H1 (cell line): Measurements from ENCODE around the gene KISS1R. TPM values are rescaled to one million over a fixed set of nuclear protein-coding genes. Genes with fewer than 3 reads are reported as not detected.

ENCODE experiments used
- CHD1 ChIP-seq: IDR thresholded peaks from 2 replicates; pipeline ENCODE4 v1.6.1; 2012; ENCODE audit warnings: low read depth, low read length, improper control_type of control experiment
- CHD2 ChIP-seq: IDR thresholded peaks from 2 replicates; pipeline ENCODE4 v1.6.1; 2012; ENCODE audit warnings: low read length, improper control_type of control experiment
- CREB1 ChIP-seq: IDR thresholded peaks from 2 replicates; pipeline ENCODE4 v1.6.1; 2012; ENCODE audit warnings: inconsistent platforms
- EGR1 ChIP-seq: IDR thresholded peaks from 2 replicates; pipeline ENCODE4 v1.6.1; 2011; ENCODE audit warnings: low read depth, low read length, borderline replicate concordance
- EZH2 ChIP-seq: fragments of 200-600 bp; sonication (generic); IDR thresholded peaks from 2 replicates; pipeline ENCODE4 v1.7.1; 2012; ENCODE audit warnings: low read depth, mild to moderate bottlenecking, moderate library complexity, low read length, inconsistent platforms; ENCODE audit not compliant: severe bottlenecking
- FOSL1 ChIP-seq: IDR thresholded peaks from 2 replicates; pipeline ENCODE4 v1.6.1; 2011; ENCODE audit warnings: mild to moderate bottlenecking, low read depth, low read length, moderate library complexity; ENCODE audit not compliant: insufficient read depth
- GABPA ChIP-seq: IDR thresholded peaks from 2 replicates; pipeline ENCODE4 v1.6.1; 2011; ENCODE audit warnings: mild to moderate bottlenecking, low read length, moderate library complexity, borderline replicate concordance; ENCODE audit not compliant: insufficient read depth
- HDAC2 ChIP-seq, 2 experiments: fragments of 300-600 bp in 1 of 2; sonication (generic) in 1 of 2; IDR thresholded peaks; 2 replicates each; pipeline ENCODE4 v1.6.1; 2011 to 2012; ENCODE audit warnings: low read depth in 2 of 2, low read length in 2 of 2, mild to moderate bottlenecking in 2 of 2, moderate library complexity in 2 of 2, borderline replicate concordance in 1 of 2, inconsistent platforms in 1 of 2
- RFX5 ChIP-seq: IDR thresholded peaks from 2 replicates; pipeline ENCODE4 v1.6.1; 2011; ENCODE audit warnings: low read depth, low read length, improper control_type of control experiment, borderline replicate concordance
- RNF2 ChIP-seq: fragments of 200-900, 300-1000 bp; sonication (generic); IDR thresholded peaks from 2 replicates; pipeline ENCODE4 v1.7.1; 2016; ENCODE audit warnings: borderline replicate concordance, low read depth, mild to moderate bottlenecking, antibody characterized with exemption, low read length; ENCODE audit not compliant: poor library complexity, severe bottlenecking; ENCODE audit errors: missing control alignments
- SIN3A ChIP-seq, 2 experiments: IDR thresholded peaks in 1 of 2; conservative IDR thresholded peaks in 1 of 2; 2 replicates each; pipeline ENCODE4 v1.6.1; 2011 to 2012; ENCODE audit warnings: low read length in 2 of 2, improper control_type of control experiment in 1 of 2, low read depth in 1 of 2, mild to moderate bottlenecking in 1 of 2
- SIRT6 ChIP-seq: IDR thresholded peaks from one replicate; pipeline ENCODE4 v1.7.1; 2012; ENCODE audit warnings: low read length, inconsistent platforms
- SP4 ChIP-seq: IDR thresholded peaks from 2 replicates; pipeline ENCODE4 v1.6.1; 2012; ENCODE audit warnings: low read length, inconsistent platforms
- TBP ChIP-seq: IDR thresholded peaks from 2 replicates; pipeline ENCODE4 v1.6.1; 2011; ENCODE audit warnings: low read depth, low read length, improper control_type of control experiment
- TEAD4 ChIP-seq: IDR thresholded peaks from 2 replicates; pipeline ENCODE4 v1.6.1; 2012; ENCODE audit warnings: low read depth, low read length, inconsistent platforms, mixed read lengths
- ZNF274 ChIP-seq: IDR thresholded peaks from 2 replicates; pipeline ENCODE4 v1.7.0; 2012; ENCODE audit warnings: low read length, borderline replicate concordance; ENCODE audit errors: extremely low read depth
- polyA plus RNA-seq, 7 experiments: library from polyadenylated mRNA; depleted of rRNA in 3 of 7; stranded (reverse) in 5 of 7; unstranded in 2 of 7; fragments of >200 nt in 5 of 7; fragments of 200-250 nt in 2 of 7; gene quantifications; 1 replicate in 5 of 7; 2 replicates in 1 of 7; 4 replicates in 1 of 7; pipeline versions ENCODE4 v1.2.1 to v1.2.3, GENCODE V29; 2011 to 2013; ENCODE audit warnings: missing spikeins in 2 of 7, mixed read lengths in 2 of 7
- total RNA-seq: library from RNA; stranded (reverse); fragmentation: NEBNext Ultra II Directional; extraction: Animal tissue kit (Norgen Biotek cat#: 25700); gene quantifications from 2 replicates; pipeline ENCODE4 v1.2.1, GENCODE V29; 2021
- TF ChIP-seq, protein P1 (sequence below): IDR thresholded peaks from 2 replicates; pipeline ENCODE4 v1.6.1; 2011; ENCODE audit warnings: low read depth, mild to moderate bottlenecking, low read length; ENCODE audit not compliant: insufficient read depth
- TF ChIP-seq, protein P2 (sequence below): IDR thresholded peaks from 2 replicates; pipeline ENCODE4 v1.6.1; 2011; ENCODE audit warnings: low read length, improper control_type of control experiment
- TF ChIP-seq, protein P3 (sequence below): IDR thresholded peaks from 2 replicates; pipeline ENCODE4 v1.6.1; 2012; ENCODE audit warnings: inconsistent platforms

The KISS1R gene
- total and polyA plus RNA-seq, 2 of the 8 experiments (the other 6 are each of a cell fraction or from before 2014, with no cell fraction given): 2.3 to 2.7 TPM

DNA sequence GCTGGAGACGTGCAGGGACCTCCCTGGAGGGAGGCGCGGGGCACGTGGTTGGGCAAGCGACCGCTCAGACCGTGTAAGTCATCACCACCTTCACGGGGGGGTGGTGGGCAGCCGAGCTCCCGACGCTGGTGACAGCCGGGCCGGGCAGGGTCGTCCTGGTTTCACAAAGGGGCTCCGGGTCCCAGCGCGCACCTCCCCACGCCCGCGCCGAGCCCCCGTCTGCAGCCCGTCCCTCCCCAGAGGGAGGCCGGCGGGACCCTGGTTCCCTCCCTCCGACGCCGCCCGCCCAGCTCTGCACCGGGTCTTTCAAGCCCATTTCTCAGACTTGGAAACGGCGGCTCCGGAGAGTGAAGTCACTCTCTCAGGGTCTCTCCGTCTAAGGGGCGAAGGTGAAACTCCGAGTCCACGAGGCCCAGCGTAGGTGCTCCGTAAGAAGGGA, 8.0 kb downstream of the KISS1R start (continued):
- TF ChIP-seq SP4: no peak
- no peak for TF ChIP-seq CHD1
- TF ChIP-seq SIN3A (conservative IDR thresholded peaks at IDR 0.05 in 1 of 2, IDR thresholded peaks at IDR 0.05 in 1 of 2; ENCODE audit: low read depth in 1 of 2, low read length in 2 of 2): 0 out of 4 replicates have a peak, but pooled peaks have one; percentile 22 to 34
- no peak for TF ChIP-seq EZH2
- TF ChIP-seq TEAD4: no peak
- TF ChIP-seq, protein P1, sequence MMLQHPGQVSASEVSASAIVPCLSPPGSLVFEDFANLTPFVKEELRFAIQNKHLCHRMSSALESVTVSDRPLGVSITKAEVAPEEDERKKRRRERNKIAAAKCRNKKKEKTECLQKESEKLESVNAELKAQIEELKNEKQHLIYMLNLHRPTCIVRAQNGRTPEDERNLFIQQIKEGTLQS: no peak
- TF ChIP-seq RNF2: no peak
- TF ChIP-seq, protein P2, sequence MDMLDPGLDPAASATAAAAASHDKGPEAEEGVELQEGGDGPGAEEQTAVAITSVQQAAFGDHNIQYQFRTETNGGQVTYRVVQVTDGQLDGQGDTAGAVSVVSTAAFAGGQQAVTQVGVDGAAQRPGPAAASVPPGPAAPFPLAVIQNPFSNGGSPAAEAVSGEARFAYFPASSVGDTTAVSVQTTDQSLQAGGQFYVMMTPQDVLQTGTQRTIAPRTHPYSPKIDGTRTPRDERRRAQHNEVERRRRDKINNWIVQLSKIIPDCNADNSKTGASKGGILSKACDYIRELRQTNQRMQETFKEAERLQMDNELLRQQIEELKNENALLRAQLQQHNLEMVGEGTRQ: no peak
- no peak for TF ChIP-seq ZNF274
- no peak for TF ChIP-seq RFX5
- TF ChIP-seq HDAC2 (IDR thresholded peaks at IDR 0.05; ENCODE audit: borderline replicate concordance in 1 of 2, low read depth in 2 of 2, low read length in 2 of 2): no peak
- TF ChIP-seq EGR1: no peak
- TF ChIP-seq GABPA: no peak
- TF ChIP-seq CREB1: peak; percentile 31
- no peak for TF ChIP-seq TBP
- TF ChIP-seq CHD2: no peak
- TF ChIP-seq SIRT6: no peak
- no peak for TF ChIP-seq FOSL1
- TF ChIP-seq, protein P3, sequence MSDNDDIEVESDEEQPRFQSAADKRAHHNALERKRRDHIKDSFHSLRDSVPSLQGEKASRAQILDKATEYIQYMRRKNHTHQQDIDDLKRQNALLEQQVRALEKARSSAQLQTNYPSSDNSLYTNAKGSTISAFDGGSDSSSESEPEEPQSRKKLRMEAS: peak; percentile 74
